PC-9 (cell line): ENCODE data around the gene UBTF. TPM values are rescaled to one million over a fixed set of nuclear protein-coding genes. Genes with fewer than 3 reads are reported as not detected.
A peak's percentile ranks its signal among the peaks of the same experiment; 100 is the strongest.
"Not testable (repeated sequence)": the region's sequence is repeated elsewhere in the genome, so short reads cannot be mapped to it uniquely, and the experiment has no call there.

Experiments used
- BruUV-seq: library from RNA; stranded (reverse); fragments of 400-500 nt; replicated peaks from 2 replicates; lab custom pipeline; 2021; lab: Mats Ljungman, UMichigan
- CTCF ChIA-PET: fragments of 300-600 bp; sonication (Branson Sonifier 250); formaldehyde crosslinking; loops from one replicate; lab custom pipeline; 2022; ENCODE audit warnings: antibody characterized with exemption; lab: Charles Lee
- POLR2A ChIA-PET: fragments of 300-600 bp; sonication (Branson Sonifier 250); formaldehyde crosslinking; loops from one replicate; lab custom pipeline; 2022; ENCODE audit warnings: antibody characterized with exemption; ENCODE audit not compliant: unreplicated experiment; lab: Charles Lee
- DNase-seq, 2 experiments: peaks; one replicate each; pipeline versions ENCODE4 v3.0.0 to v3.0.0-alpha.2; 2015 to 2022; ENCODE audit warnings: mixed read lengths in 1 of 2
- H2AFZ ChIP-seq: fragments of 200-600 bp; sonication (generic); 2 replicates; pipeline ENCODE4 v1.8.1; 2017; ENCODE audit warnings: antibody characterized with exemption
- H3F3A ChIP-seq: fragments of 200-600 bp; sonication (generic); 2 replicates; pipeline ENCODE4 v1.8.1; 2017; ENCODE audit warnings: antibody characterized with exemption, mild to moderate bottlenecking, low read depth; ENCODE audit not compliant: insufficient read depth
- H3K27ac ChIP-seq: fragments of 200-600 bp; sonication (generic); 2 replicates; pipeline ENCODE4 v1.6.1; 2016; ENCODE audit warnings: mixed run types
- H3K27me3 ChIP-seq: fragments of 200-600 bp; sonication (generic); 2 replicates; pipeline ENCODE4 v1.6.1; 2016; ENCODE audit warnings: low read depth, mixed run types; ENCODE audit not compliant: insufficient read depth
- H3K36me3 ChIP-seq: fragments of 200-600 bp; sonication (generic); 2 replicates; pipeline ENCODE4 v1.6.1; 2016; ENCODE audit warnings: low read depth, mixed run types
- H3K4me1 ChIP-seq: fragments of 200-600 bp; sonication (generic); replicated peaks from 2 replicates; pipeline ENCODE4 v1.6.1; 2016; ENCODE audit warnings: mixed run types; ENCODE audit not compliant: insufficient read depth
- H3K4me2 ChIP-seq: fragments of 200-600 bp; sonication (generic); 2 replicates; pipeline ENCODE4 v1.6.1; 2017; ENCODE audit warnings: mixed run types
- H3K4me3 ChIP-seq: fragments of 200-600 bp; sonication (generic); 2 replicates; pipeline ENCODE4 v1.6.1; 2016; ENCODE audit warnings: mixed run types
- H3K79me2 ChIP-seq: fragments of 200-600 bp; sonication (generic); 2 replicates; pipeline ENCODE4 v1.6.1; 2017; ENCODE audit warnings: low read depth, mixed run types
- H3K9me2 ChIP-seq: fragments of 200-600 bp; sonication (generic); 2 replicates; pipeline ENCODE4 v1.8.1; 2017; ENCODE audit warnings: mild to moderate bottlenecking; ENCODE audit not compliant: insufficient read depth
- H3K9me3 ChIP-seq: fragments of 200-600 bp; sonication (generic); 2 replicates; pipeline ENCODE4 v1.8.1; 2016; ENCODE audit warnings: low read depth; ENCODE audit not compliant: insufficient read depth
- H4K20me1 ChIP-seq: fragments of 200-600 bp; sonication (generic); 2 replicates; pipeline ENCODE4 v1.8.1; 2017; ENCODE audit not compliant: insufficient read depth
- EZH2 ChIP-seq: fragments of 200-600 bp; sonication (generic); IDR thresholded peaks from 2 replicates; pipeline ENCODE4 v1.8.0; 2017; ENCODE audit warnings: antibody characterized with exemption, low read depth
- intact Hi-C: fragments of 100-400 bp; cut with micrococcal nuclease; formaldehyde crosslinking; loops from one replicate; pipeline ENCODE4 v1.10.0; 2022; ENCODE audit not compliant: unreplicated experiment
- total RNA-seq: library from RNA; stranded (reverse); gene quantifications from 2 replicates; pipeline ENCODE4 v1.2.3, GENCODE V29; 2021
- TF ChIP-seq, protein P1 (sequence below): fragments of 200-600 bp; sonication (generic); conservative IDR thresholded peaks from 2 replicates; pipeline ENCODE4 v1.6.1; 2017; ENCODE audit warnings: mixed run types, antibody characterized with exemption, mild to moderate bottlenecking, moderate library complexity

The UBTF gene
- total RNA-seq, 1 experiment from 2014 or later: 61.7 TPM

- BruUV-seq: no TSS peak
- Histone ChIP-seq H4K20me1 (no peaks in the 10 kb centered on the region), H3K9me3 (no peaks in the 10 kb centered on the region), H3K4me3 (no peak overlapping the region), H3K27ac (no peak overlapping the region), H3K4me1 (peaks cover 2% of the 10 kb centered on the region; the same call in 1 of the 2 replicates), H3K36me3 (no peaks in the 10 kb centered on the region), H2AFZ (no peak overlapping the region), H3K9me2 (no peaks in the 10 kb centered on the region), H3F3A (peaks cover 2% of the 10 kb centered on the region; the same call in 1 of the 2 replicates), H3K27me3 (no peaks in the 10 kb centered on the region), H3K4me2 (no peak overlapping the region), H3K79me2 (no peaks in the 10 kb centered on the region)
- CTCF ChIA-PET: no interaction called here
- DNase-seq: no peak
- POLR2A ChIA-PET: no interaction called here
- TF ChIP-seq EZH2: no peak
- TF ChIP-seq, protein P1, sequence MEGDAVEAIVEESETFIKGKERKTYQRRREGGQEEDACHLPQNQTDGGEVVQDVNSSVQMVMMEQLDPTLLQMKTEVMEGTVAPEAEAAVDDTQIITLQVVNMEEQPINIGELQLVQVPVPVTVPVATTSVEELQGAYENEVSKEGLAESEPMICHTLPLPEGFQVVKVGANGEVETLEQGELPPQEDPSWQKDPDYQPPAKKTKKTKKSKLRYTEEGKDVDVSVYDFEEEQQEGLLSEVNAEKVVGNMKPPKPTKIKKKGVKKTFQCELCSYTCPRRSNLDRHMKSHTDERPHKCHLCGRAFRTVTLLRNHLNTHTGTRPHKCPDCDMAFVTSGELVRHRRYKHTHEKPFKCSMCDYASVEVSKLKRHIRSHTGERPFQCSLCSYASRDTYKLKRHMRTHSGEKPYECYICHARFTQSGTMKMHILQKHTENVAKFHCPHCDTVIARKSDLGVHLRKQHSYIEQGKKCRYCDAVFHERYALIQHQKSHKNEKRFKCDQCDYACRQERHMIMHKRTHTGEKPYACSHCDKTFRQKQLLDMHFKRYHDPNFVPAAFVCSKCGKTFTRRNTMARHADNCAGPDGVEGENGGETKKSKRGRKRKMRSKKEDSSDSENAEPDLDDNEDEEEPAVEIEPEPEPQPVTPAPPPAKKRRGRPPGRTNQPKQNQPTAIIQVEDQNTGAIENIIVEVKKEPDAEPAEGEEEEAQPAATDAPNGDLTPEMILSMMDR: no peak
- intact Hi-C loops: no loop called here
These were observed 21.7 kb upstream of the UBTF start for GRCh38 chr17:44241106-44241624.

DNA sequence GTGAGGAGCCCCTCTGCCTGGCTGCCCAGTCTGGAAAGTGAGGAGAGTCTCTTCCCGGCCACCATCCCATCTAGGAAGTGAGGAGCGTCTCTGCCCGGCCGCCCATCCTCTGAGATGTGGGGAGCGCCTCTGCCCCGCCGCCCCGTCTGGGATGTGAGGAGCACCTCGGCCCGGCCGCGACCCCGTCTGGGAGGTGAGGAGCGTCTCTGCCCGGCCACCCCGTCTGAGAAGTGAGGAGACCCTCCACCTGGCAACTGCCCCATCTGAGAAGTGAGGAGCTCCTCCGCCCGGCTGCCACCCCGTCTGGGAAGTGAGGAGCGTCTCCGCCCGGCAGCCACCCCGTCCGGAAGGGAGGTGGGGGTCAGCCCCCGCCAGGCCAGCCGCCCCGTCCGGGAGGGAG lies 18.4 kb upstream of the UBTF start:
- H3K4me2 ChIP-seq, POLR2A ChIA-PET, BruUV-seq, H3K27me3 ChIP-seq, H3K9me2 ChIP-seq, H2AFZ ChIP-seq, H3K9me3 ChIP-seq, DNase-seq, intact Hi-C loops, H3K79me2 ChIP-seq, CTCF ChIA-PET, H4K20me1 ChIP-seq, H3K27ac ChIP-seq, H3K36me3 ChIP-seq, H3K4me3 ChIP-seq: not testable (repeated sequence)
- Histone ChIP-seq H3F3A (peaks cover 24% of the 10 kb centered on the region), H3K4me1 (peaks cover 22% of the 10 kb centered on the region)

DNA sequence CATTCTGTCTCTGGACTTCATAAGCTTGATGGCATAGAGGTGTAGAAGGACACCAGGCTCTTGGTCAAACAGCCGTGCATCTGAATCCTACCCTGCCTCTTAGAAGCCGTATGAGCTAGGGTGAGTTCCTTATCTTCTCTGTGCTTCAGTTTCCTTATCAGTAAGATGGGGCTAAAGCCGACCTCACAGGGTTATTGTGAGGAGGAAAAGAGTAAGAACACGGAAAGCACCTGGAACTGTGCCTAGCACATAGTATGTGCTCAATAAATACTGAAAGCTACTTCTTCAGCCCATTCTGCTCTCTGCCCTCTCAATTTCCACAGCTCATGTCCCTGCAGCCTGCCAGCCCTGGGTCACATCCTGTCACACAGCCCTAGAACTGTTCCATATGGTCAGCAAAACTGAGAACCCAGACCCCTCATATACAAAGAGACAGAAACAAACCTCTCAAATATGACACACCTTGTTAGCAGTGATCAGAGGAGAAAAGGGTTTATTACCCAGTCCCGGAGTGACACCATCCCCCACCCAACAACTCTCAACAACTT lies 17.0 kb upstream of the UBTF start:
- Histone ChIP-seq H4K20me1 (no peaks in the 10 kb centered on the region), H3K27ac (no peak overlapping the region), H3K9me3 (no peaks in the 10 kb centered on the region), H3K36me3 (no peaks in the 10 kb centered on the region), H3F3A (peaks cover 24% of the 10 kb centered on the region), H3K79me2 (no peaks in the 10 kb centered on the region), H2AFZ (no peak overlapping the region), H3K27me3 (no peaks in the 10 kb centered on the region), H3K9me2 (no peaks in the 10 kb centered on the region), H3K4me3 (no peak overlapping the region), H3K4me2 (no peak overlapping the region), H3K4me1 (peaks cover 22% of the 10 kb centered on the region)
- no peak for DNase-seq
- TF ChIP-seq, protein P1: no peak
- TF ChIP-seq EZH2: no peak
- no TSS peak for BruUV-seq
- CTCF ChIA-PET: no interaction called here
- POLR2A ChIA-PET: no interaction called here
- intact Hi-C loops: no loop called here

DNA sequence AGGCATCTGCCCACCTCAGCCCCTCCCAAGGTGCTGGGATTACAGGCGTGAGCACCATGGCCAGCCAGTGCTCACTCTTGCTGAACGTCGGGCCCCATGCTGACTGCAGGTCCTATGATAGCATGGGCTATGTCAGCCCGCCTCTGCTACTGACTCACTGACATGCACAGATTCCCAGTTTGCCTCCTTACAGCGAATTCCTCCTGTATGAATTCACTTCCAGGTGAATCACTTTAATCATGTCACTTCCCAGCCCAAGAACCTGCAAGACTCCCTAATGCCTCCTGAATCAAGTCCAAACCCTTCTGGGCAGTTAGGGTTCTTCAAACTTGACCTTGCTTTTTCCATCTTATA lies 16.1 kb upstream of the UBTF start:
- Histone ChIP-seq H3K36me3 (no peaks in the 10 kb centered on the region), H4K20me1 (no peaks in the 10 kb centered on the region), H3K27ac (peak overlapping the region; percentile 65; the same call in 1 of the 2 replicates), H3K79me2 (no peaks in the 10 kb centered on the region), H3K27me3 (no peaks in the 10 kb centered on the region), H3K9me3 (no peaks in the 10 kb centered on the region), H2AFZ (no peak overlapping the region), H3F3A (peaks cover 24% of the 10 kb centered on the region), H3K4me2 (peak overlapping the region; percentile 60), H3K9me2 (no peaks in the 10 kb centered on the region), H3K4me3 (no peak overlapping the region; the same call in 1 of the 2 replicates), H3K4me1 (peaks cover 22% of the 10 kb centered on the region)
- POLR2A ChIA-PET: no interaction called here
- TF ChIP-seq, protein P1: no peak
- TF ChIP-seq EZH2: no peak
- DNase-seq: peak; percentile 39 to 84
- no TSS peak for BruUV-seq
- CTCF ChIA-PET: no interaction called here
- intact Hi-C loops: no loop called here
